Thoracic aorta (tissue), 2 donors: ENCODE data around the gene HTR1B. TPM values are rescaled to one million over a fixed set of nuclear protein-coding genes. Genes with fewer than 3 reads are reported as not detected.
A peak's percentile ranks its signal among the peaks of the same experiment; 100 is the strongest.

Experiments used
- ATAC-seq: fragments of 150-250 bp; one replicate; pipeline ENCODE4 v1.8.0; 2017; ENCODE audit warnings: low read depth; ENCODE audit not compliant: insufficient number of reproducible peaks, low FRiP score
- DNase-seq: peaks from one replicate; pipeline ENCODE4 v3.0.0-alpha.2; 2020; ENCODE audit warnings: low spot score
- H3K27ac ChIP-seq, 2 donors: fragments of 200-600 bp; sonication (generic); 1 replicate in 1 of 2; 2 replicates in 1 of 2; pipeline ENCODE4 v1.5.1; 2016; ENCODE audit warnings: mild to moderate bottlenecking in 2 of 2, moderate library complexity in 2 of 2
- H3K27me3 ChIP-seq: fragments of 200-600 bp; sonication (generic); replicated peaks from 2 replicates; pipeline ENCODE4 v1.6.0; 2016; ENCODE audit warnings: mild to moderate bottlenecking; ENCODE audit not compliant: insufficient read depth
- H3K36me3 ChIP-seq: fragments of 200-600 bp; sonication (generic); one replicate; pipeline ENCODE4 v1.5.1; 2016
- H3K4me1 ChIP-seq, 2 donors: fragments of 200-600 bp; sonication (generic); 1 replicate in 1 of 2; 2 replicates in 1 of 2; pipeline versions ENCODE4 v1.5.1 to v1.6.0; 2016; ENCODE audit warnings: low read depth in 2 of 2, mild to moderate bottlenecking in 1 of 2; ENCODE audit not compliant: control insufficient read depth in 1 of 2
- H3K4me3 ChIP-seq: fragments of 200-600 bp; sonication (generic); 2 replicates; pipeline ENCODE4 v1.5.1; 2016; ENCODE audit warnings: mild to moderate bottlenecking
- H3K9me3 ChIP-seq: fragments of 200-600 bp; sonication (generic); 2 replicates; pipeline ENCODE4 v1.5.1; 2016
- total RNA-seq, 2 donors: library from RNA; depleted of rRNA; stranded (reverse); fragments of >200 nt; gene quantifications; one replicate each; pipeline versions ENCODE4 v1.1.0 to v1.2.3, GENCODE V29; 2016
- TF ChIP-seq, protein P1 (sequence below): fragments of 200-600 bp; sonication (generic); IDR thresholded peaks from one replicate; pipeline ENCODE4 v1.5.1; 2019; ENCODE audit warnings: antibody characterized with exemption

Gene HTR1B
- total RNA-seq, 2 donors from 2014 or later, result 5.9 to 9.9 TPM

GRCh38 chr6:77433888-77434287, 29.4 kb downstream of the HTR1B start:
- Histone ChIP-seq H3K27ac (no peak overlapping the region), H3K4me3 (no peak overlapping the region), H3K9me3 (no peaks in the 10 kb centered on the region), H3K36me3 (no peaks in the 10 kb centered on the region), H3K4me1 (no peaks in the 10 kb centered on the region), H3K27me3 (no peaks in the 10 kb centered on the region)
- TF ChIP-seq, protein P1, sequence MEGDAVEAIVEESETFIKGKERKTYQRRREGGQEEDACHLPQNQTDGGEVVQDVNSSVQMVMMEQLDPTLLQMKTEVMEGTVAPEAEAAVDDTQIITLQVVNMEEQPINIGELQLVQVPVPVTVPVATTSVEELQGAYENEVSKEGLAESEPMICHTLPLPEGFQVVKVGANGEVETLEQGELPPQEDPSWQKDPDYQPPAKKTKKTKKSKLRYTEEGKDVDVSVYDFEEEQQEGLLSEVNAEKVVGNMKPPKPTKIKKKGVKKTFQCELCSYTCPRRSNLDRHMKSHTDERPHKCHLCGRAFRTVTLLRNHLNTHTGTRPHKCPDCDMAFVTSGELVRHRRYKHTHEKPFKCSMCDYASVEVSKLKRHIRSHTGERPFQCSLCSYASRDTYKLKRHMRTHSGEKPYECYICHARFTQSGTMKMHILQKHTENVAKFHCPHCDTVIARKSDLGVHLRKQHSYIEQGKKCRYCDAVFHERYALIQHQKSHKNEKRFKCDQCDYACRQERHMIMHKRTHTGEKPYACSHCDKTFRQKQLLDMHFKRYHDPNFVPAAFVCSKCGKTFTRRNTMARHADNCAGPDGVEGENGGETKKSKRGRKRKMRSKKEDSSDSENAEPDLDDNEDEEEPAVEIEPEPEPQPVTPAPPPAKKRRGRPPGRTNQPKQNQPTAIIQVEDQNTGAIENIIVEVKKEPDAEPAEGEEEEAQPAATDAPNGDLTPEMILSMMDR, result no peak
- no peak for DNase-seq
- no peak for ATAC-seq

GRCh38 chr6:77430504-77430903, 32.8 kb downstream of the HTR1B start:
- Histone ChIP-seq H3K9me3 (no peaks in the 10 kb centered on the region), H3K27ac (no peak overlapping the region), H3K4me3 (no peak overlapping the region), H3K36me3 (no peaks in the 10 kb centered on the region), H3K4me1 (peaks cover 3 to 14% of the 10 kb centered on the region in 2 donors), H3K27me3 (no peaks in the 10 kb centered on the region)
- ATAC-seq (no peak), DNase-seq (no peak)
- TF ChIP-seq, protein P1, result no peak

DNA sequence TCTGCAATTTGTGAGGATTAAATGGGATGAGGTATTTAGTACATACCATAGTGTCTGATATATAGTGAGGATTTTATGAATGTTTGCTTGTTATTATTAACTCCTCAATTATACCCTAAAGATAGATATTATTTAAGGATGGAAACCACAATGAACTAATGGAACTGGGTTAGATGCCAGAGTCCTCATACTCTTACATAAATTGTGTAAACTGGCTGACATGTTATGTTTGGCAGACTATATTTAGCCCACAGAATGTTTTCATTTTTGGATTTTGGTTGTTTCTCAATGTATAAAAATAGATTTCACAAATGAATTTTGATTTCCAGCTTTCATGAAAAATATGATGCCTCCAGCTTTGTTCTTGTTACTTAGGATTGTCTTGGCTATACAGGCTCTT, 37.6 kb downstream of the HTR1B start:
- no peaks in the 10 kb centered on the region for H3K36me3 ChIP-seq
- TF ChIP-seq, protein P1, result no peak
- no peak overlapping the region for H3K4me3 ChIP-seq
- H3K27ac ChIP-seq, result peak overlapping the region in 1 of 2 donors; percentile 41
- ATAC-seq (no peak), DNase-seq (no peak)
- H3K27me3 ChIP-seq, result no peaks in the 10 kb centered on the region
- no peaks in the 10 kb centered on the region for H3K9me3 ChIP-seq
- peaks cover 8 to 26% of the 10 kb centered on the region in 2 donors for H3K4me1 ChIP-seq

GRCh38 chr6:77425216-77425615, 38.1 kb downstream of the HTR1B start:
- TF ChIP-seq, protein P1, result no peak
- Histone ChIP-seq H3K4me3 (no peak overlapping the region), H3K4me1 (peaks cover 8 to 26% of the 10 kb centered on the region in 2 donors), H3K36me3 (no peaks in the 10 kb centered on the region), H3K27me3 (no peaks in the 10 kb centered on the region), H3K9me3 (no peaks in the 10 kb centered on the region), H3K27ac (peak overlapping the region; percentile 26 to 41)
- ATAC-seq (no peak), DNase-seq (no peak)

DNA sequence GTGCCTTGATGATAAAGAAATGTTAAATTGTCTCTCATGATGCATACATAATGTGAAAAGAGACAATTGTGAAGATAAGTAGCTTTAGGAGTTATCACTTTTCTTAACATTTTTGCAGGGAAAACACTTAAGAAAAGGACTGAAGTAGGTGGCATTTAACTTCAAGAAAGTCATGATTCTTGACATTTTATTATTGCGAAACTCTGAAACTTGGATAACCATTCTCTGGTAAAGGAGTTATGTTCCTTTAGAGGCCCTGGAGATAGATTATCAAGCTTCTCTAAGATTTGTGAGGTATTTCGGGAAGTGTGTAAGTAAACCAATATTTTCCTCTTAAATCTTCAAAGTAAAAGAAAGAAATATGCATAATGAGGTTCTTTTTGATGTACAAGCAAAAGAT, 38.5 kb downstream of the HTR1B start:
- peaks cover 8 to 26% of the 10 kb centered on the region in 2 donors for H3K4me1 ChIP-seq
- H3K27me3 ChIP-seq, result no peaks in the 10 kb centered on the region
- no peaks in the 10 kb centered on the region for H3K9me3 ChIP-seq
- no peak overlapping the region for H3K4me3 ChIP-seq
- H3K27ac ChIP-seq, result peak overlapping the region; percentile 26 to 41
- TF ChIP-seq, protein P1, result no peak
- H3K36me3 ChIP-seq, result no peaks in the 10 kb centered on the region
- ATAC-seq (no peak), DNase-seq (no peak)
